Natural killer cell treated with Interleukin-12 subunit alpha and Interleukin-12 subunit beta and Interleukin-15 and Interleukin-18, amount 100 ng/mL, for 72 hours (primary cell): ENCODE measurements around the gene PTGDS. TPM values are rescaled to one million over a fixed set of nuclear protein-coding genes. Genes with fewer than 3 reads are reported as not detected.

Source experiments
- ATAC-seq, 2 donors: fragments of 150-1000 bp; cut with Tn5 transposase in 1 of 2; sonication (Bioruptor Pico), chemical (Tn5 transposase) in 1 of 2; 2 replicates each; pipeline ENCODE4 v1.10.0; 2021
- DNase-seq: peaks from one replicate; pipeline ENCODE4 v3.0.0; 2022; ENCODE audit warnings: low spot score
- H3K27ac Mint-ChIP-seq, 2 donors: 1 replicate in 1 of 2; 2 replicates in 1 of 2; pipeline ENCODE4 v1.8.0; 2022; ENCODE audit warnings: mixed read lengths in 2 of 2, mild to moderate bottlenecking in 1 of 2, moderate library complexity in 1 of 2
- H3K27me3 Mint-ChIP-seq, 2 donors: 1 replicate in 1 of 2; 2 replicates in 1 of 2; pipeline ENCODE4 v1.8.0; 2022; ENCODE audit warnings: mixed read lengths in 2 of 2
- H3K36me3 Mint-ChIP-seq: one replicate; pipeline ENCODE4 v1.8.0; 2022; ENCODE audit warnings: mixed read lengths
- H3K4me1 Mint-ChIP-seq, 2 donors: 1 replicate in 1 of 2; 2 replicates in 1 of 2; pipeline ENCODE4 v1.8.0; 2022; ENCODE audit warnings: low read depth in 2 of 2, mixed read lengths in 2 of 2, mild to moderate bottlenecking in 1 of 2
- H3K4me3 Mint-ChIP-seq: one replicate; pipeline ENCODE4 v1.8.0; 2022; ENCODE audit warnings: mixed read lengths
- H3K9me3 Mint-ChIP-seq: 2 replicates; pipeline ENCODE4 v1.8.0; 2022; ENCODE audit warnings: mixed read lengths
- total RNA-seq, 2 donors: library from RNA; stranded (reverse); gene quantifications; one replicate each; pipeline ENCODE4 v1.2.3, GENCODE V29; 2022

The PTGDS gene
- total RNA-seq, 2 donors from 2014 or later = 1.7 to 4.4 TPM

- ATAC-seq (no peak), DNase-seq (no peak)
- H3K4me3 Mint-ChIP-seq = no peak overlapping the region
- H3K4me1 Mint-ChIP-seq = peaks cover 19 to 25% of the 10 kb centered on the region in 2 donors
- no peaks in the 10 kb centered on the region for H3K36me3 Mint-ChIP-seq
- no peak overlapping the region for H3K27ac Mint-ChIP-seq
- H3K9me3 Mint-ChIP-seq = no peaks in the 10 kb centered on the region
- H3K27me3 Mint-ChIP-seq = peaks cover 5% of the 10 kb centered on the region in 2 donors
Measured at GRCh38 chr9:136988872-136989271, 11.6 kb downstream of the PTGDS start.

- H3K4me3 Mint-ChIP-seq = peak overlapping the region; percentile 81
Measured at GRCh38 chr9:136990242-136990911, 13.1 kb downstream of the PTGDS start.

DNA sequence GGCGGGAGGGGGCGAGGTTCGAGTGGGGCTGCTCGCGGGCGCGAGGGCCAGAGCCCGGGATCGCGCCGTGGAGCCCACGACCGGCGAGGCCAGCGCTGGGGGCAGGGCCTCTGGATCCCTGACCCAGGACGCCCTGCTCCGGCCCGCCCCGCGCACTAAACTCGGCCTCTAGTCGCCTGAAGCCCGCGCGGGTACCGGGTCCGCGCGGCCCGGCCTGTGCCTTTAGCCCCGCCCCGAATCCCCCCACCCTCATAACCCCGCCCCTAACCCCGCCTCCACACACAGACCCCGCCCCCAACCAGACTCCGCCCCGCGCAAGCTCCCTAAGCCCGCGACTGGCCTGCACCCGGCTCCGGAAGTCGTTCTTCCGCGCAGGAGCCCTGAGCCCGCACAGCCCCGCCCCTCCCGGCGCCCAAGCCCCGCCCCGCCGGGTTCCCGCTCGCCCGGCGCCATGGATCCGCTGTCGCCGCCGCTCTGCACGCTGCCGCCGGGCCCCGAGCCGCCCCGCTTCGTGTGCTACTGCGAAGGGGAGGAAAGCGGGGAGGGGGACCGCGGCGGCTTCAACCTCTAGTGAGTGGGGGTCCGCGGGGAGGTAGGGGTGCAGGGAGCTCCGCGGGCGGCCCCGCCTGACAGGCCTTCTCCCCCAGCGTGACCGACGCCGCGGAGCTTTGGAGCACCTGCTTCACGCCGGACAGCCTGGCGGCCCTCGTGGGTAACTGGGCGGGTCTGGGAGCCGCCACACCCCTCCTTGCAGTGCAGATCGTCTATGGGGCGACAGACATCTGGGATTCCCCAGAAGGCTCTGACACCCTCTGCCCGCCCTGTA lies 14.9 kb downstream of the PTGDS start, which contains the start of gene PAXX:
Gene PAXX (plus strand): TSS at position 430 of the 826 bp plus-strand sequence. CDS start 22 bp downstream, at position 452.
- Mint-ChIP-seq H3K4me3 (peak within 1 kb of the TSS; percentile 81), H3K4me1 (peaks cover 18 to 27% of the 10 kb centered on the region in 2 donors), H3K27ac (peak within 1 kb of the TSS; percentile 80 to 88), H3K27me3 (peaks cover 0 to 2% of the 10 kb centered on the region in 2 donors), H3K36me3 (no peaks in the 10 kb centered on the region), H3K9me3 (no peaks in the 10 kb centered on the region)
- peak; percentile 91 to 94 for ATAC-seq
- DNase-seq = peak; percentile 96

More at GRCh38 chr9:136990242-136990911, 13.1 kb downstream of the PTGDS start:
- no peak for DNase-seq
- Mint-ChIP-seq H3K36me3 (no peaks in the 10 kb centered on the region), H3K9me3 (no peaks in the 10 kb centered on the region), H3K27me3 (peaks cover 0 to 2% of the 10 kb centered on the region in 2 donors), H3K4me1 (peaks cover 18 to 24% of the 10 kb centered on the region in 2 donors), H3K27ac (peak overlapping the region; percentile 60 to 80)
- no peak for ATAC-seq

- DNase-seq = no peak
- Mint-ChIP-seq H3K36me3 (no peaks in the 10 kb centered on the region), H3K4me3 (peak overlapping the region; percentile 81), H3K4me1 (peaks cover 23 to 33% of the 10 kb centered on the region in 2 donors), H3K27me3 (peaks cover 0 to 2% of the 10 kb centered on the region in 2 donors), H3K27ac (peak overlapping the region; percentile 67 to 70), H3K9me3 (no peaks in the 10 kb centered on the region)
- ATAC-seq = no peak
Measured at GRCh38 chr9:136992819-136993369, 15.6 kb downstream of the PTGDS start.

GRCh38 chr9:136994180-136994887 lies 17.0 kb downstream of the PTGDS start:
- Mint-ChIP-seq H3K27ac (peak overlapping the region; percentile 59 to 67), H3K4me1 (peaks cover 34 to 42% of the 10 kb centered on the region in 2 donors), H3K4me3 (peak overlapping the region; percentile 81), H3K36me3 (no peaks in the 10 kb centered on the region), H3K9me3 (no peaks in the 10 kb centered on the region), H3K27me3 (peaks cover 0 to 2% of the 10 kb centered on the region in 2 donors)
- DNase-seq (no peak), ATAC-seq (no peak)

GRCh38 chr9:136994888-136995230 lies 17.6 kb downstream of the PTGDS start:
- Mint-ChIP-seq H3K36me3 (no peaks in the 10 kb centered on the region), H3K27me3 (no peaks in the 10 kb centered on the region), H3K4me3 (no peak overlapping the region), H3K4me1 (peaks cover 36 to 41% of the 10 kb centered on the region in 2 donors), H3K9me3 (no peaks in the 10 kb centered on the region), H3K27ac (no peak overlapping the region)
- no peak for ATAC-seq
- no peak for DNase-seq

GRCh38 chr9:136995362-136995761 lies 18.1 kb downstream of the PTGDS start:
- no peak for ATAC-seq
- no peak for DNase-seq
- H3K9me3 Mint-ChIP-seq = no peaks in the 10 kb centered on the region
- H3K4me1 Mint-ChIP-seq = peaks cover 39 to 45% of the 10 kb centered on the region in 2 donors
- no peaks in the 10 kb centered on the region for H3K27me3 Mint-ChIP-seq
- H3K4me3 Mint-ChIP-seq = no peak overlapping the region
- H3K36me3 Mint-ChIP-seq = no peaks in the 10 kb centered on the region
- no peak overlapping the region for H3K27ac Mint-ChIP-seq

GRCh38 chr9:136995772-136996311 lies 18.5 kb downstream of the PTGDS start:
- ATAC-seq (no peak), DNase-seq (no peak)
- no peaks in the 10 kb centered on the region for H3K27me3 Mint-ChIP-seq
- H3K36me3 Mint-ChIP-seq = no peaks in the 10 kb centered on the region
- H3K4me3 Mint-ChIP-seq = peak overlapping the region; percentile 61
- peaks cover 39 to 46% of the 10 kb centered on the region in 2 donors for H3K4me1 Mint-ChIP-seq
- H3K27ac Mint-ChIP-seq = peak overlapping the region; percentile 54 to 59
- no peaks in the 10 kb centered on the region for H3K9me3 Mint-ChIP-seq

- peaks cover 36 to 41% of the 10 kb centered on the region in 2 donors for H3K4me1 Mint-ChIP-seq
- peak within 1 kb of the TSS; percentile 82 to 96 for H3K27ac Mint-ChIP-seq
- no peaks in the 10 kb centered on the region for H3K9me3 Mint-ChIP-seq
Measured at GRCh38 chr9:136996361-136997292, 19.3 kb downstream of the PTGDS start, which contains the start of gene CLIC3. TSS of gene CLIC3 (minus strand) at chr9:136996568. CDS start at chr9:136996543, 25 bp downstream.

GRCh38 chr9:136997371-136997770 lies 20.1 kb downstream of the PTGDS start:
- DNase-seq (no peak), ATAC-seq (no peak)
- H3K9me3 Mint-ChIP-seq = no peaks in the 10 kb centered on the region
- H3K36me3 Mint-ChIP-seq = no peaks in the 10 kb centered on the region
- H3K4me3 Mint-ChIP-seq = peak overlapping the region; percentile 81
- H3K27ac Mint-ChIP-seq = peak overlapping the region; percentile 82 to 96
- peaks cover 36 to 44% of the 10 kb centered on the region in 2 donors for H3K4me1 Mint-ChIP-seq
- H3K27me3 Mint-ChIP-seq = no peaks in the 10 kb centered on the region

More at GRCh38 chr9:136996361-136997292, 19.3 kb downstream of the PTGDS start, which contains the start of gene CLIC3:
- DNase-seq (peak; percentile 79), ATAC-seq (peak in 1 of 2 donors; percentile 1)
- H3K36me3 Mint-ChIP-seq = no peaks in the 10 kb centered on the region
- H3K27me3 Mint-ChIP-seq = no peaks in the 10 kb centered on the region
- H3K4me3 Mint-ChIP-seq = peak within 1 kb of the TSS; percentile 81

DNA sequence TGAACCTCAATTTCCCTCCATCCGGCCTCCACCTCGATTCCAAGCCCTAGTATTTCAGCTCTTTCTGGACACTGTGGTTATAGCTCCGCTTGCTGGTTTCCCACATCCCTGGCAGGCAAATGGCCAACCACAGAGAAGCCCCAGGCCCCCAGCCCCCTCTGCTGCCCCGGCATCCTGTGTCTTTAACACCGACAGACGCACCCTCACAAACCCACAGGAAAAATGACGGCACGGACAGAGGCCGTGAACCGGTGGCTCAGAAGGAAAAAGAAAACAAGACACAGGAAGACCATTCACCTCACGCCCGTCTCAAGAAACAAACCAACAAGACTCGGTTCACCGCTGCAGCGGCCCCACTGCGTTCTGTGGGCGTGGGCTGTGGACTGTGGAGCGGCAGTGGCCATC lies 20.5 kb downstream of the PTGDS start:
- H3K4me1 Mint-ChIP-seq = peaks cover 36 to 40% of the 10 kb centered on the region in 2 donors

More for the DNA sequence above, 20.5 kb downstream of the PTGDS start:
- H3K36me3 Mint-ChIP-seq = no peaks in the 10 kb centered on the region
- peak; percentile 50 to 59 for ATAC-seq
- peak; percentile 82 for DNase-seq
- H3K4me3 Mint-ChIP-seq = peak overlapping the region; percentile 81
- H3K27me3 Mint-ChIP-seq = no peaks in the 10 kb centered on the region
- H3K27ac Mint-ChIP-seq = peak overlapping the region; percentile 82 to 96
- no peaks in the 10 kb centered on the region for H3K9me3 Mint-ChIP-seq
